ENCODE results near the gene SP2. TPM values are rescaled to one million over a fixed set of nuclear protein-coding genes. Genes with fewer than 3 reads are reported as not detected.

Gene SP2
- total RNA-seq, 1 donor from 2014 or later, result 11.3 TPM

DNA sequence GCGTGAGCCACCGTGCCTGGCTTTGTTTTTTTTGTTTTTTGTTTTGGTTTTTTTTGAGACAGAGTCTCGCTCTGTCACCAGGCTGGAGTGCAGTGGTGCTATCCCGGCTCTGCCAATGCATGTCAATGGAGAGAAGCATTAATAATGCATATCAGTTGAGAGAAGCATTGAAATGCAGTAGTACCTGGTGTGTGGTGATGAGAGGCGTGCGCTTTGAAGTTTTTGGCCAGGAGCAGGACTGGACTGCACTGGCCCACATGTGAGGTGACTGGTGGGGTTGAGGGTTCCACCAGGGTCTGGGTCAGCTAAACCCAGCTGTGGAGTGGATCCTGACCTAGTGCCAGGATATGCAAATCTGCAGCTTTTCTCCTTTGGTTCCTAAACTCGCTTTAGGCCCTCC lies 5.4 kb downstream of the SP2 start:
- intact Hi-C loops (cut with DNase I), result no loop called here
- Histone ChIP-seq H3K4me3 (no peak overlapping the region), H3K27me3 (no peaks in the 10 kb centered on the region), H3K27ac (peak overlapping the region; percentile 28), H3K4me1 (peaks cover 43% of the 10 kb centered on the region), H3K9me3 (no peaks in the 10 kb centered on the region), H3K36me3 (peaks cover 0 to 3% of the 10 kb centered on the region in 2 donors)
- TF ChIP-seq POLR2AphosphoS5 (IDR thresholded peaks at IDR 0.05; ENCODE audit: insufficient read depth in 1 of 2, low read depth in 1 of 2) (no peak), POLR2A (IDR thresholded peaks at IDR 0.05) (no peak)
- TF ChIP-seq, protein P1, sequence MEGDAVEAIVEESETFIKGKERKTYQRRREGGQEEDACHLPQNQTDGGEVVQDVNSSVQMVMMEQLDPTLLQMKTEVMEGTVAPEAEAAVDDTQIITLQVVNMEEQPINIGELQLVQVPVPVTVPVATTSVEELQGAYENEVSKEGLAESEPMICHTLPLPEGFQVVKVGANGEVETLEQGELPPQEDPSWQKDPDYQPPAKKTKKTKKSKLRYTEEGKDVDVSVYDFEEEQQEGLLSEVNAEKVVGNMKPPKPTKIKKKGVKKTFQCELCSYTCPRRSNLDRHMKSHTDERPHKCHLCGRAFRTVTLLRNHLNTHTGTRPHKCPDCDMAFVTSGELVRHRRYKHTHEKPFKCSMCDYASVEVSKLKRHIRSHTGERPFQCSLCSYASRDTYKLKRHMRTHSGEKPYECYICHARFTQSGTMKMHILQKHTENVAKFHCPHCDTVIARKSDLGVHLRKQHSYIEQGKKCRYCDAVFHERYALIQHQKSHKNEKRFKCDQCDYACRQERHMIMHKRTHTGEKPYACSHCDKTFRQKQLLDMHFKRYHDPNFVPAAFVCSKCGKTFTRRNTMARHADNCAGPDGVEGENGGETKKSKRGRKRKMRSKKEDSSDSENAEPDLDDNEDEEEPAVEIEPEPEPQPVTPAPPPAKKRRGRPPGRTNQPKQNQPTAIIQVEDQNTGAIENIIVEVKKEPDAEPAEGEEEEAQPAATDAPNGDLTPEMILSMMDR (IDR thresholded peaks at IDR 0.05), result no peak
- DNase-seq (ENCODE audit: extremely low spot score in 2 of 2), result no peak

DNA sequence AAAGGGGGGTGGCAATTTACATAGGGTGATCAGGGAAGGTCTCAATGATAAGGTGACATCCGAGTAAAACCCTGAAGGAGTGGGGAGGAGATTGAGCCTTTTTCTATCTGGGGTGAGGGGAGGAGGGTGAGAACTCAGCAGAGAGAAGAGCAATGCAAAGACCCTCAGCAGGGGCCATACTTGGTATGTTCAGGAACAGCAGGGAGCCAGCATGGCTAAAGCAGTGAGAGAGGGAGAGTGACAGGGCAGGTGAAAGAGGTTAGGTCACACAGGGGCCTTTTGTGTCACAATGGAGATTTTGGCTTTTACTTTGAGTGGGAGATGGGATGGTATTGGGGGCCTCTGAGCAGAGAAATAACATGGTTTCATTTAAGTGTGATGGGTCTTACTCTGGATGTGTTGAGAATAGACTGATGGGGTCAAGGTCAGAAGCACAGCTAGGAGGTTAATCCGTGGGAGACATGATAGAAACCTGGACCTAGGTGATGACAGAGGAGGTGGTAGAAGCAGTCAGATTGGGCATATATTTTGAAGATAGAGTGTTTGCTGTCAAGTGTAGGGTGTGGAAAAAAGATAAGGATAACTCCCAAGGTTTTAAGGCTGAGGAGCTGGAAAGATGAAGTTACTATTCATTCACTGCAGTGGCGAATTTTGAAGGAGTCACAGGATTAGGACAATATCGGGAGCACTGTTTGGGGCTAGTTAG lies 6.2 kb downstream of the SP2 start:
- Histone ChIP-seq H3K27ac (no peak overlapping the region), H3K36me3 (peaks cover 0 to 3% of the 10 kb centered on the region in 2 donors), H3K4me1 (peaks cover 45% of the 10 kb centered on the region), H3K4me3 (no peak overlapping the region), H3K27me3 (no peaks in the 10 kb centered on the region), H3K9me3 (no peaks in the 10 kb centered on the region)
- TF ChIP-seq, protein P1 (IDR thresholded peaks at IDR 0.05), result no peak
- TF ChIP-seq POLR2A (IDR thresholded peaks at IDR 0.05) (no peak), POLR2AphosphoS5 (IDR thresholded peaks at IDR 0.05; ENCODE audit: insufficient read depth in 1 of 2, low read depth in 1 of 2) (no peak)
- no peak for DNase-seq (ENCODE audit: extremely low spot score in 2 of 2)
- intact Hi-C loops (cut with DNase I), result no loop called here

DNA sequence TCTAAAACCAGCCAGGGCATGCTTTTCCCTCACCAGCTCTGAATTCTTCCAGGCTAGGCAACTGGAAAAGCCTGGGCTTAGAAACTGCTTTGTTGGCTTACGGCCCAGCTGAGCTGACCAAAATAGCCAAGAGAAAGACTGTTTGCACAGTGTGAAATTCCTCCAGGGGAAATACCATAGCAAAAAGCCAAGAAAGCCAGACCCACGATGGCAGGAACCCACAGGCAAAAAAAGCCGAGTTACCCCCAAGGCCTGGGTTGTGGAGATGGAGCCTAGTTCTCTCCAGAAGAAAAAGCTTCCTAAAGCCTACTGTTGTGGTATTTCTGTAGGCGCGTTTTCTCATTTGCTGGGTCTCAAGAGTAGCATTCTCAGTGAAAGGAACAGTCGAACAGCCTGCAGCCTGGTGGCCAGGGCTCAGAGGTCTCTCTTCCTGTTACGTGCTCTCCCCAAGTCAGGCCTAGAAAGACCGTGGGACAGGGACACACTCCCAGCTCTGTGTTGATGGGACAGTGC lies 9.2 kb downstream of the SP2 start:
- no peaks in the 10 kb centered on the region for H3K9me3 ChIP-seq
- no peak overlapping the region for H3K4me3 ChIP-seq
- TF ChIP-seq, protein P1 (IDR thresholded peaks at IDR 0.05), result no peak
- TF ChIP-seq POLR2AphosphoS5 (IDR thresholded peaks at IDR 0.05; ENCODE audit: insufficient read depth in 1 of 2, low read depth in 1 of 2) (no peak), POLR2A (IDR thresholded peaks at IDR 0.05) (no peak)
- intact Hi-C loops (cut with DNase I), result no loop called here
- DNase-seq (ENCODE audit: extremely low spot score in 2 of 2), result no peak
- H3K4me1 ChIP-seq, result peaks cover 49% of the 10 kb centered on the region
- peak overlapping the region; percentile 71 for H3K27ac ChIP-seq
- H3K27me3 ChIP-seq, result no peaks in the 10 kb centered on the region
- H3K36me3 ChIP-seq, result peaks cover 0 to 2% of the 10 kb centered on the region in 2 donors

DNA sequence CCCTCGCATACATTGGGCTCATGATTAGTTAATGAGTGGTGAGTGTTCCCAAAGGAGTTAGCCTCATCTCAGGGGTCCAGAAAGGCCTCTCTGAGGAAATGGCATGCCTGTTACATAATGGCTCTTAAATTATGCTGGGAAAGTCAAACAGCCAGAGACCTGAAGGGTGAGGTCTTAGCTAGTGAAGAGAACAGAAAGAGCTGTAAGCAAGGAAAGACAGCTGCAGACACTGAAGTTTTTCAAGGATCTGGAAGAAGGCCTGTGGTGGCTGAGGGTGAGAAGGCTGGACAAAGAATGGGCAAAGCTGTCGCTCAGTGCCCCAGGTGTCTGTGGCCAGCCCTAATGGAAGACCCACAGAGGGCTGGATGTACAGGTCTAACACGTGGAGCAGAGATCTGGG lies 10.4 kb downstream of the SP2 start:
- no peaks in the 10 kb centered on the region for H3K27me3 ChIP-seq
- H3K4me1 ChIP-seq, result peaks cover 49% of the 10 kb centered on the region
- TF ChIP-seq POLR2A (IDR thresholded peaks at IDR 0.05) (no peak), POLR2AphosphoS5 (IDR thresholded peaks at IDR 0.05; ENCODE audit: insufficient read depth in 1 of 2, low read depth in 1 of 2) (no peak)
- TF ChIP-seq, protein P1 (IDR thresholded peaks at IDR 0.05), result no peak
- H3K27ac ChIP-seq, result peak overlapping the region; percentile 71
- intact Hi-C loops (cut with DNase I), result no loop called here
- H3K4me3 ChIP-seq, result no peak overlapping the region
- no peaks in the 10 kb centered on the region for H3K9me3 ChIP-seq
- no peaks in the 10 kb centered on the region for H3K36me3 ChIP-seq
- no peak for DNase-seq (ENCODE audit: extremely low spot score in 2 of 2)

DNA sequence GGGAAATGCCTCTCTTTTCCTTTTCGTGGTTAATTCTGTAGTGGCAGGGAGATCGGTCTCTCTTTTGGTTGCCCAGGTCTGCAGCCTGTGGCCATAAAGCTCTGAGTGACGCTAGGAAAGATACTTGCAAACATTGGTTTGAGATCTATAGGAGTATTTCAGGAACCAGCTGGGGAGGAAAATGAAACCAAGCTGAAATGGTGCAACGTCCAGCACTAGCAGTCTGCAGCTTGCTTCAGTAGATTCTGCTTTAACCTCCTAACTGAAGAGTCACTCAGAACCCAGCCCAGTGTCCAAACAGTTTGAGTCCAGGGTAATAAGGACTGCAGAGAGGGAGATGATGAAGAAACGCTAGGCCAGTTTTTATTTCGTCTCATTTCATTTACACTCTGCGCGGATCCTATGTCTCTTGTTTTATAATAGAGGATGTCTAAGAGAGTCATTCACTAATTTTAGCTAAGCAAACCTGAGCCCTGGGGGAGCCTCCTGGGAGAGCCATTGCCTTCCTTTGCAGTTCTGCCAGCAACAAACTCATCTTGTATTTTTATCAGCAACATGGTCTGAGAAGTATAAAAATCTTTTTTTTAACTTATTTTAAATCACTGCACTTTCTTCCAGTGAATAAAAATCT lies 12.0 kb downstream of the SP2 start:
- no peak overlapping the region for H3K4me3 ChIP-seq
- H3K27me3 ChIP-seq, result no peaks in the 10 kb centered on the region
- H3K4me1 ChIP-seq, result peaks cover 49% of the 10 kb centered on the region
- intact Hi-C loops (cut with DNase I), result no loop called here
- no peaks in the 10 kb centered on the region for H3K36me3 ChIP-seq
- TF ChIP-seq, protein P1 (IDR thresholded peaks at IDR 0.05), result no peak
- TF ChIP-seq POLR2AphosphoS5 (IDR thresholded peaks at IDR 0.05; ENCODE audit: insufficient read depth in 1 of 2, low read depth in 1 of 2) (no peak), POLR2A (IDR thresholded peaks at IDR 0.05) (no peak)
- no peaks in the 10 kb centered on the region for H3K9me3 ChIP-seq
- no peak for DNase-seq (ENCODE audit: extremely low spot score in 2 of 2)
- no peak overlapping the region for H3K27ac ChIP-seq
